Activated naive CD4-positive, alpha-beta T cell treated with anti-CD3 and anti-CD28 coated beads for 36 hours (primary cell): ENCODE results near the gene CHPF2. TPM values are rescaled to one million over a fixed set of nuclear protein-coding genes. Genes with fewer than 3 reads are reported as not detected.

ENCODE experiments used
- CTCF ChIA-PET: fragments of 350-600 bp; sonication (Branson Sonifier 250); formaldehyde crosslinking; loops from one replicate; lab custom pipeline; 2021; ENCODE audit warnings: antibody characterized with exemption; lab: Charles Lee
- DNase-seq: peaks from one replicate; pipeline ENCODE4 v3.0.0-alpha.2; 2020
- H3K27ac Mint-ChIP-seq: one replicate; pipeline ENCODE4 v1.8.0; 2021; ENCODE audit warnings: mild to moderate bottlenecking, mixed read lengths
- H3K27me3 Mint-ChIP-seq: one replicate; pipeline ENCODE4 v1.8.0; 2021; ENCODE audit warnings: low read depth, mixed read lengths
- H3K36me3 Mint-ChIP-seq: one replicate; pipeline ENCODE4 v1.8.0; 2021; ENCODE audit warnings: low read depth, mixed read lengths
- H3K4me1 Mint-ChIP-seq: one replicate; pipeline ENCODE4 v1.8.0; 2021; ENCODE audit warnings: low read depth, mixed read lengths
- H3K4me3 Mint-ChIP-seq: one replicate; pipeline ENCODE4 v1.8.0; 2021; ENCODE audit warnings: mild to moderate bottlenecking, moderate library complexity, mixed read lengths
- H3K9me3 Mint-ChIP-seq: one replicate; pipeline ENCODE4 v1.8.0; 2021; ENCODE audit warnings: mixed read lengths
- intact Hi-C: fragments of 100-400 bp; cut with micrococcal nuclease; formaldehyde crosslinking; loops from one replicate; pipeline ENCODE4 v1.15.1; 2023
- total RNA-seq, 2 experiments: library from RNA; stranded (reverse); gene quantifications; one replicate each; pipeline ENCODE4 v1.2.3, GENCODE V29; 2021

CHPF2 gene, protein sequence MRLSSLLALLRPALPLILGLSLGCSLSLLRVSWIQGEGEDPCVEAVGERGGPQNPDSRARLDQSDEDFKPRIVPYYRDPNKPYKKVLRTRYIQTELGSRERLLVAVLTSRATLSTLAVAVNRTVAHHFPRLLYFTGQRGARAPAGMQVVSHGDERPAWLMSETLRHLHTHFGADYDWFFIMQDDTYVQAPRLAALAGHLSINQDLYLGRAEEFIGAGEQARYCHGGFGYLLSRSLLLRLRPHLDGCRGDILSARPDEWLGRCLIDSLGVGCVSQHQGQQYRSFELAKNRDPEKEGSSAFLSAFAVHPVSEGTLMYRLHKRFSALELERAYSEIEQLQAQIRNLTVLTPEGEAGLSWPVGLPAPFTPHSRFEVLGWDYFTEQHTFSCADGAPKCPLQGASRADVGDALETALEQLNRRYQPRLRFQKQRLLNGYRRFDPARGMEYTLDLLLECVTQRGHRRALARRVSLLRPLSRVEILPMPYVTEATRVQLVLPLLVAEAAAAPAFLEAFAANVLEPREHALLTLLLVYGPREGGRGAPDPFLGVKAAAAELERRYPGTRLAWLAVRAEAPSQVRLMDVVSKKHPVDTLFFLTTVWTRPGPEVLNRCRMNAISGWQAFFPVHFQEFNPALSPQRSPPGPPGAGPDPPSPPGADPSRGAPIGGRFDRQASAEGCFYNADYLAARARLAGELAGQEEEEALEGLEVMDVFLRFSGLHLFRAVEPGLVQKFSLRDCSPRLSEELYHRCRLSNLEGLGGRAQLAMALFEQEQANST
- 10 to 100 TPM; 21.0 TPM for total RNA-seq

DNA sequence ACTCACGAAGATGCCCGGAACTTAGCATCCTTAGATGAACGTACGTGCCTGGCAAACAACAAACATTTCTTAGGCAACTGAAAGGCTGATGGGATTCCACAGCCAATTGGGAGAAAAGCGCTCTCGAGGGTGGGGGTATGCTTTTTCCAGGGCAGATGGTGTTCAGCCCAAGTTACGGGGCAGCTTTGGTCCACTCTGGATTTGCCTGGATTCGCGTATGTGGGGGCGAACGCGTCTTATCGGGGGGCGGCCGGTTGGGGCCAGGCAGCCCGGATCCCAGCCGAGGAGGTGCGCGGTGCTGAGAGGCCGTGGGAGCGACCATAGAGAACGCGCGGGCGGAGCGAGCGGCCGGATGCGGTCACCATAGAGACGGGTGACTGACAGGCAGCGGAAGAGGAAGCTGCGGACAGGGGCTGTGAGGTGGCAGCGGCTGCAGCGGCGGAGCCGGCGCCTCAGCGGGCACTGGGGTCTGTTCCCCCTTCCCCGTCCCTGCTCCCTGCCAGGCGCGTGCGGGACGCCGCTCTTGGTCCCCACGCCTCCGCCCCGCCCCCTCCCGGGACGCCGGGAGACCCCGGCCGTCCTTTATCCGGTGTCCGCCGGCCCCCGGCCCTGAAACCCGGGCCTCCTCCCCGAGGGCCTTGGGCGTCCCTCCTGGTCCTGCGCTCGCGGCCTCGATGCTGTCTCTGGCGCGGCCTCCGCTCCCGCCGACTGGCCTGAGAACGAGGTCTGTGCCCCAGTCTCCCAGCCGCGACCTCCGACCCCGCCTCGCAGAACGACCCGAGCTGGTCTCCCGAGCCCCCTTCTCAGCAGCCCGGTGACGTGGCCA, at the start of gene CHPF2:
Gene CHPF2 (plus strand): TSS at position 393 of the 826 bp plus-strand sequence. CDS start 1,529 bp downstream, outside the sequence.
- H3K36me3 Mint-ChIP-seq = peaks cover 17% of the 10 kb centered on the region
- H3K4me1 Mint-ChIP-seq = peaks cover 35% of the 10 kb centered on the region
- intact Hi-C loops = loop anchor here (1.0 kb wide), 1 partner anchor 174 kb away; no protein-coding TSS in a partner anchor
- CTCF ChIA-PET = interaction anchor here (5.7 kb wide), 1 partner anchor 12 kb away, joined by 45 read pairs; no protein-coding TSS in a partner anchor
- no peaks in the 10 kb centered on the region for H3K27me3 Mint-ChIP-seq
- peak within 1 kb of the TSS; percentile 100 for H3K4me3 Mint-ChIP-seq
- H3K27ac Mint-ChIP-seq = peak within 1 kb of the TSS; percentile 99
- peak; percentile 94 for DNase-seq
- H3K9me3 Mint-ChIP-seq = no peaks in the 10 kb centered on the region

DNA sequence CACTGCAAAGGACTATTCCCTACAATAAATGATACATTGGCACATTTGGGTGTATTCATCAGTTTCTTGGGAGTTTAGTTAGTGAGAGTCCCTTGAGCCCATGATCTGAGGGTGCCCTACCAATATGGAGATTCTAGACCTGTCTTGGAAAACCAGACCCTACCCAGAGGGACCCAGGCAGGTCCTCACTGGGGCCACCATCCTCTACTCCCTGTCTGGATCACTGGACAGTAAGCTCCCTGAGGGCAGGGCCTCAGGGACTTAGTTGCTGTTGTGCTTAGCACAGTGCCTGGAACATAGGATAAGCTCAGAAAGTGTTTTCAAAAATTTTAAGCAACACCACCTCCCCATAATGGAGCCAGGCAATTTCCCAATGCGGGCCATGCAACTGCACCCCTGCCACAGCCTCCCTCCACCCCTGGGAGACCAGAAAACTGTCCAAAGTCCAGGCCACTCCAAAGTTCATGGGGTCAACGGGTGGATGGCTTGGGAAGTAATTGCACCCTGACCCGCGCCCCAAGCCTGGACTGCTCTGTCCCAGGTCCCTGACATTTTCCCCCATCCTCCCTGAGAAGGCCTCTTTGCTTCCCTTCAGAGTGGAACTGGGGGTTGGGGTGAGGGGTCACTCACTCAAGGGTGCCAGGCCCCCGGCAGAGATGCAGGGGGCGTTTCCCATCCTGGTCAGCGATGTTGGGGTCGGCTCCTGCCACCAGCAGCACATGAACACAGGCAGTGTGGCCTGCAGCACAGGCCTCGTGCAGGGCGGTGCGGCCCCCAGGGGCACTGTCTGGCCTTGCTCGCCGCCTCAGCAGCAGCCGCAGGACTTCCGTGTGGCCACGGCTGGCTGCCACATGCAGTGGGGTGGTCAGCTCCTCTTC, 46.3 kb upstream of the CHPF2 start:
- Mint-ChIP-seq H3K27me3 (no peaks in the 10 kb centered on the region), H3K4me1 (no peaks in the 10 kb centered on the region), H3K36me3 (no peaks in the 10 kb centered on the region), H3K27ac (no peak overlapping the region), H3K9me3 (no peaks in the 10 kb centered on the region), H3K4me3 (no peak overlapping the region)
- DNase-seq = no peak
- CTCF ChIA-PET = no interaction called here
- intact Hi-C loops = no loop called here

DNA sequence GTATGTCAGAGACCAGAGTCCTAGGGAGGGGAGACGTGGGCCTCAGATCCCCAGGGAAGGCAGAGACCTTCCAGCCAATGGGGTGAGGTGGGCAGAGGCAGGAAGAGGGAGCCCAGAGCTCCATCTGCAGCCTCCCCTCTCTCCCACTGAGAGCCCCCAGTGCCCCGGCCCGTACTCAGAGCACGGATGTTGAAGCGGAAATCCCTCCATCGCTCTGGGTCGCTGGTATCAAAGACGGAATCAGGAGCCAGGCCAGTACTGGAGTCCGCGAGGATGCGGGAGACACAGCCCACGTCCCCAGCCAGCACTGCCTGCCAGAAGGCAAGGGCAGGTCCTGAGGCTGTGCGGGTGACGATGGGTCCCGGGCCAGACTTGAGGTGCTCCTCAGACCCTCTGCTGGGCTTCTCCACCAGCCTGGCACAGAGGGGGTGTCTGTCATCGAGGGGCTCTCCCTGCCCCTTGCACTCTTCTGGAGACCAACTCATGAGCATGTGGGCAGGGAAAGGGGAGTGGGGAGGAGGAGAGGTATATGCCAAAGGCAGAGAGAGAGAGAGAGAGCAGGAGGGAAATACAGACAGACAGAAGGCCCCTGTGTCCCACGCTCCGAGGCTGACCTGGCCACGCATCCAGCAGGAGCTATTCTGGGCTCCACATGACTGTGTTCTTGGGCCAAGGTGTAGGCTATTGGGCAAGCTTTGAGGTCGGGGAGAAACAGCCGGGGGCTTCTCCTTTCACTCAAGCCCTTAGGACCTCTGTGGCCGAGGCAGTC, 45.5 kb upstream of the CHPF2 start, which contains the start of gene ASB10:
Gene ASB10 (minus strand): TSS at position 611 of the 769 bp plus-strand sequence. CDS start 120 bp downstream, at position 491.
- no peaks in the 10 kb centered on the region for H3K27me3 Mint-ChIP-seq
- CTCF ChIA-PET = no interaction called here
- DNase-seq = no peak
- no peaks in the 10 kb centered on the region for H3K4me1 Mint-ChIP-seq
- H3K9me3 Mint-ChIP-seq = no peaks in the 10 kb centered on the region
- no peaks in the 10 kb centered on the region for H3K36me3 Mint-ChIP-seq
- intact Hi-C loops = no loop called here
- no peak within 1 kb of the TSS for H3K27ac Mint-ChIP-seq
- no peak within 1 kb of the TSS for H3K4me3 Mint-ChIP-seq

- no peak overlapping the region for H3K27ac Mint-ChIP-seq
- CTCF ChIA-PET = no interaction called here
- H3K4me3 Mint-ChIP-seq = no peak overlapping the region
- H3K27me3 Mint-ChIP-seq = no peaks in the 10 kb centered on the region
- intact Hi-C loops = no loop called here
- DNase-seq = no peak
- no peaks in the 10 kb centered on the region for H3K36me3 Mint-ChIP-seq
- H3K9me3 Mint-ChIP-seq = no peaks in the 10 kb centered on the region
- H3K4me1 Mint-ChIP-seq = no peaks in the 10 kb centered on the region
Observed at GRCh38 chr7:151187409-151188251, 44.7 kb upstream of the CHPF2 start.

GRCh38 chr7:151188252-151188542, 44.1 kb upstream of the CHPF2 start:
- no peak for DNase-seq
- CTCF ChIA-PET = no interaction called here
- no peaks in the 10 kb centered on the region for H3K9me3 Mint-ChIP-seq
- no peaks in the 10 kb centered on the region for H3K27me3 Mint-ChIP-seq
- no peaks in the 10 kb centered on the region for H3K36me3 Mint-ChIP-seq
- H3K4me3 Mint-ChIP-seq = no peak overlapping the region
- no peak overlapping the region for H3K27ac Mint-ChIP-seq
- intact Hi-C loops = no loop called here
- no peaks in the 10 kb centered on the region for H3K4me1 Mint-ChIP-seq

GRCh38 chr7:151189038-151189437, 43.2 kb upstream of the CHPF2 start:
- CTCF ChIA-PET = no interaction called here
- H3K27me3 Mint-ChIP-seq = no peaks in the 10 kb centered on the region
- DNase-seq = no peak
- H3K36me3 Mint-ChIP-seq = no peaks in the 10 kb centered on the region
- H3K27ac Mint-ChIP-seq = no peak overlapping the region
- intact Hi-C loops = no loop called here
- H3K9me3 Mint-ChIP-seq = no peaks in the 10 kb centered on the region
- no peaks in the 10 kb centered on the region for H3K4me1 Mint-ChIP-seq
- H3K4me3 Mint-ChIP-seq = no peak overlapping the region

GRCh38 chr7:151191544-151191943, 40.7 kb upstream of the CHPF2 start:
- intact Hi-C loops = no loop called here
- Mint-ChIP-seq H3K27me3 (no peaks in the 10 kb centered on the region), H3K4me1 (no peaks in the 10 kb centered on the region), H3K36me3 (no peaks in the 10 kb centered on the region), H3K9me3 (no peaks in the 10 kb centered on the region), H3K27ac (no peak overlapping the region), H3K4me3 (no peak overlapping the region)
- no peak for DNase-seq
- CTCF ChIA-PET = interaction anchor here (0.6 kb wide), 1 partner anchor 59 kb away, joined by 3 read pairs; no protein-coding TSS in a partner anchor

- no peaks in the 10 kb centered on the region for H3K27me3 Mint-ChIP-seq
- no peaks in the 10 kb centered on the region for H3K9me3 Mint-ChIP-seq
- H3K4me1 Mint-ChIP-seq = no peaks in the 10 kb centered on the region
- intact Hi-C loops = no loop called here
- CTCF ChIA-PET = no interaction called here
- H3K36me3 Mint-ChIP-seq = no peaks in the 10 kb centered on the region
- H3K4me3 Mint-ChIP-seq = no peak overlapping the region
- H3K27ac Mint-ChIP-seq = no peak overlapping the region
- DNase-seq = no peak
Observed at GRCh38 chr7:151192002-151192539, 40.2 kb upstream of the CHPF2 start.

DNA sequence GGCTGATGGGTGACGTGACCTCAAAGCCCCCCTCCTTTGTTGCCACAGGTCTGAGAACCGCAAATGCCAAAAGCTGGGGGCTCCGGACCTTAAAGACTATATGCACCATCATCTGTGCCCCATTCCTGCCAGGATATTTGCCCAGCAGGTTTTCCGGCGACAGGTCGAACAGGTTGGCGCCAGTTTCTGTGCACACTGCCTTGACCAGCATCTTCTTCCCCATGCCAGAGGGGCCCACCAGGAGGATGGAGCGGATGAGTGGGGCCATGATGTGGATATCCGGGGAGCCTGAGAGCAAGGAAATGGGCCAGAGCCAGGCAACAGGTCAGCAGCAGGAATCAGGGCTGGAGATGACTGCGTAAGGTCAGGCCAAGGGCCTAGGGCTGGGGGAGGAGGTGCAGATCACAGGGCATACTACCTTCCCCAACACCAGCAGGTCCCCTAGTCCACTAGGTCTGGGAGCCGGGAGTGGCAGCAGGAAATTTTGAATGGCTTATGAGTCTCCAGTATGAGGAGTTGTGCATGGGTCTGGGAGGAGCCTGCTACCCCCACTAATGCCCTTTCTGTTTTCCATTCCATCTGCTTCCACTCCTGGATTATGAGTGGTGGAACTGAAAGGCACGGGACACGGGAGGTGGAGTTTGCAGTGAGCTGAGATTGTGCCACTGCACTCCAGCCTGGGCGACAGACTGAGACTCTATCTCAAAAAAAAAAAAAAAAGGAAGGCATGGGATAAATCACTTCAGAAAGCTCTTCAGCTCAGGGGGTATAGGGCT, 38.9 kb upstream of the CHPF2 start:
- Mint-ChIP-seq H3K9me3 (no peaks in the 10 kb centered on the region), H3K4me1 (no peaks in the 10 kb centered on the region), H3K4me3 (no peak overlapping the region), H3K27ac (no peak overlapping the region), H3K27me3 (no peaks in the 10 kb centered on the region), H3K36me3 (no peaks in the 10 kb centered on the region)
- intact Hi-C loops = no loop called here
- CTCF ChIA-PET = no interaction called here
- DNase-seq = no peak

GRCh38 chr7:151194188-151194587, 38.1 kb upstream of the CHPF2 start:
- no peaks in the 10 kb centered on the region for H3K27me3 Mint-ChIP-seq
- no peak overlapping the region for H3K27ac Mint-ChIP-seq
- CTCF ChIA-PET = no interaction called here
- no peak for DNase-seq
- H3K36me3 Mint-ChIP-seq = no peaks in the 10 kb centered on the region
- H3K4me3 Mint-ChIP-seq = no peak overlapping the region
- intact Hi-C loops = no loop called here
- H3K4me1 Mint-ChIP-seq = no peaks in the 10 kb centered on the region
- H3K9me3 Mint-ChIP-seq = no peaks in the 10 kb centered on the region
